ENCODE data around the gene FARP1. TPM values are rescaled to one million over a fixed set of nuclear protein-coding genes. Genes with fewer than 3 reads are reported as not detected.

The FARP1 gene
- total RNA-seq, 1 experiment from 2014 or later = 96.6 TPM

DNA sequence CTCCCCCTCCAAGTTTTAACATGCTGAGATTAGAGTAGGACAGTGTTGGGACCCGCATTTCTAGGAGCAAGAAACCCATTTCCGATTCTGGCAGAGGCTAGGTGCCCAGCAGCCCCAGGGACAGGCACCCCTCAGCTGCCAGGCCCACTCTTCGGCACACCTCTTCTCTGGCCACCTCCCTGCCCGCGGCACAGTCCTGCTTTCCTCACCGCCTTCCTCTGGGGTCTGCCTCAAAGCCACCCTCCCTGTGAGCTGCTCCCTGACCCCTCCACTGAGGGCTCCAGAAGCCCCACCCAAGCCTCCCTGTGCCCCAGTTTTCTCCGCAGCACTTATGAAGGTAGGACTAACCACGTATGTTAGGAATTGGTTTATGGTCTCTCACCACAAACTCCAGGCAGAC, 354.1 kb downstream of the FARP1 start:
- Mint-ChIP-seq H3K27me3 (ENCODE audit: low read depth) (no peaks in the 10 kb centered on the region), H3K4me1 (peaks cover 68% of the 10 kb centered on the region), H3K4me3 (no peak overlapping the region), H3K27ac (peak overlapping the region; percentile 69), H3K9me3 (no peaks in the 10 kb centered on the region), H3K36me3 (peaks cover 11% of the 10 kb centered on the region)
- DNase-seq (ENCODE audit: low spot score) (no peak), ATAC-seq (no peak)
- ChIA-PET CTCF (interaction anchor here (1.1 to 1.5 kb wide), 3 partner anchors 13 to 52 kb away, joined by 3 to 5 read pairs (median 3); no protein-coding TSS in a partner anchor), POLR2A (interaction anchor here (1.1 kb wide), 1 partner anchor 12 kb away, joined by 3 read pairs; no protein-coding TSS in a partner anchor)
- TF ChIP-seq, protein P1, sequence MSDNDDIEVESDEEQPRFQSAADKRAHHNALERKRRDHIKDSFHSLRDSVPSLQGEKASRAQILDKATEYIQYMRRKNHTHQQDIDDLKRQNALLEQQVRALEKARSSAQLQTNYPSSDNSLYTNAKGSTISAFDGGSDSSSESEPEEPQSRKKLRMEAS (CRISPR knock-in tag; IDR thresholded peaks at IDR 0.05) = no peak
- TF ChIP-seq MXD4 (CRISPR knock-in tag; IDR thresholded peaks at IDR 0.05; ENCODE audit: borderline replicate concordance) = no peak
- TF ChIP-seq MYBL2 (CRISPR knock-in tag; IDR thresholded peaks at IDR 0.05) = no peak
- no peak for TF ChIP-seq PRDM15 (CRISPR knock-in tag; IDR thresholded peaks at IDR 0.05)

DNA sequence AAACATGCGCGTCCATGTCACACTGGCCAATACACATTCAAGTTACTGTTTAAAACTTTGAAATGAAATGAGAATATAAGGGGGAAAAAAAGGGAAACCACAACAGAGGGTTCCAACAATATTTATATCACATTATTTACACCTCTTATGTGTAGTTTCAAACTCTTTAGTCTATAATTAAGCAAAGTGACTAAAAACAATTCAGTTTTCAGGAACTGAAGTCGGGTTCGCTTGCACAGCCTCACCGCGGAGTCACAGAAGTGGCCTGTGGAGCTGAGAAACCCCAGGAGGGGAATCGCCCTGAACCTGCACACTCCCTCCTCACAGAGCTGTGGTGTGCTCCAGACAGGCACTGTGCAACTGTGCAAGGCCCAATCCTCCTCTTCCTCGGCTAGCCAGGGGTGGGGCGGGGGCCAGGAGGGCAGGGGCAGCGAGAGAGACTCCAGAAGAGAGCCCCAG, 358.1 kb downstream of the FARP1 start:
- H3K9me3 Mint-ChIP-seq = no peaks in the 10 kb centered on the region
- no peak for ATAC-seq
- ChIA-PET CTCF (no interaction called here), POLR2A (no interaction called here)
- TF ChIP-seq ATF6 (CRISPR knock-in tag; IDR thresholded peaks at IDR 0.05) = no peak
- TF ChIP-seq EMX1 (CRISPR knock-in tag; IDR thresholded peaks at IDR 0.05) = no peak
- no peak overlapping the region for H3K27ac Mint-ChIP-seq
- peaks cover 73% of the 10 kb centered on the region for H3K4me1 Mint-ChIP-seq
- no peak for DNase-seq (ENCODE audit: low spot score)
- H3K27me3 Mint-ChIP-seq (ENCODE audit: low read depth) = no peaks in the 10 kb centered on the region
- H3K36me3 Mint-ChIP-seq = peaks cover 18% of the 10 kb centered on the region
- H3K4me3 Mint-ChIP-seq = no peak overlapping the region

GRCh38 chr13:98503175-98504028, 360.5 kb downstream of the FARP1 start:
- Mint-ChIP-seq H3K27me3 (ENCODE audit: low read depth) (no peaks in the 10 kb centered on the region), H3K4me1 (peaks cover 72% of the 10 kb centered on the region), H3K36me3 (peaks cover 13% of the 10 kb centered on the region), H3K9me3 (no peaks in the 10 kb centered on the region), H3K4me3 (no peak overlapping the region), H3K27ac (peak overlapping the region; percentile 35; the same call in 1 of the 2 replicates)
- ATAC-seq (no peak), DNase-seq (ENCODE audit: low spot score) (no peak)
- POLR2A ChIA-PET = interaction anchor here (0.6 to 0.8 kb wide), 2 partner anchors 19 to 63 kb away, joined by 3 read pairs; no protein-coding TSS in a partner anchor
- TF ChIP-seq NR1H2 (CRISPR knock-in tag; IDR thresholded peaks at IDR 0.05) = no peak
- no peak for TF ChIP-seq PRDM15 (CRISPR knock-in tag; IDR thresholded peaks at IDR 0.05)
- no peak for TF ChIP-seq MXD4 (CRISPR knock-in tag; IDR thresholded peaks at IDR 0.05; ENCODE audit: borderline replicate concordance)
- no peak for TF ChIP-seq GABPB1 (CRISPR knock-in tag; IDR thresholded peaks at IDR 0.05)
- TF ChIP-seq CDX4 (CRISPR knock-in tag; IDR thresholded peaks at IDR 0.05; ENCODE audit: borderline replicate concordance) = no peak
- CTCF ChIA-PET = interaction anchor here (0.7 to 1.3 kb wide), 3 partner anchors 94 to 170 kb away, joined by 3 read pairs; no protein-coding TSS in a partner anchor

All from WTC11 (cell line).